Right hindlimb (tissue), 1 donor: ENCODE results near the gene RAB2B.
A peak's percentile ranks its signal among the peaks of the same experiment; 100 is the strongest.

Experiments
- DNase-seq: peaks from one replicate; pipeline ENCODE4 v3.0.0-alpha.2; 2018

RAB2B gene

DNA sequence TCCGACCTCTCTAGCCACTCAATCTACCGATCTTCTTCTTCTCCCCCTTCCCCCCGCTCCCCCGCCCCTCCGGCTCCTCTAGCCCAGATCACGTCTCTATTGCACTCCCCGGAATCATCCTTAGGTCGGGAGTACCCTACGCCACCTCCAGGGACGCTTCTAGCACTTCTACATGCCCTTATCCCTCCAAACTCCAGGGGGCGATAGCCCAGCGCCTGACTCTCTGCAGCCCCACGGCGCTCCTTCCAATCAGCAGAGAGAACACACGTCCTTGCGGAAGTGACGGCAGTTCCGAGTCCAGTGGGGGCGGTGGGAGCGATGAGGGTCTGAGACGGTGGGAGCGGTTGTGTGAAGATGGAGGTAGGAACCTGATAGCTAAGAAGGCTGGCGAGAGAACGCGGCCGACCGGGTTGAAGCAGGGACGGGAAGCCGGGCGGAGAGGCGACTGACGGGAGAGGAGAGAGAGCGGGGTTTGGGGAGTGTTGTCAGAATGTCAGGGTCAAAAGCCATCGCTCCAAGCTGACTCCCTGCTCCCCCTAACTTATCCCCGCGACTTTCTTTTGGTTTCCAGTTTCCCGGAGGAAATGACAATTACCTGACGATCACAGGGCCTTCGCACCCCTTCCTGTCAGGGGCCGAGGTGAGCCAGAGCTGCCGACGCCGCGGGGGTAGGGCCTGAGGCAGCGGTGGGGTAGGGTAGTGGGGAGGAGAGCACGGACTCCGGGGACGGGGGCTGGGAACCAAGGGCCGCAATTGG lies at the start of gene RAB2B, which contains the start of gene TOX4:
TSS of gene RAB2B (minus strand) at position 35 of the 757 bp plus-strand sequence. CDS start 87 bp downstream, outside the sequence.
TSS of gene TOX4 (plus strand) at position 271 of the 757 bp plus-strand sequence. CDS start at position 355, 84 bp downstream.
- DNase-seq: peak; percentile 99

GRCh38 chr14:21525962-21526671 lies 49.4 kb upstream of the RAB2B start, which contains the start of gene SALL2:
Gene SALL2 (minus strand): TSS chr14:21526346. CDS start chr14:21526127, 219 bp downstream.
- peak; percentile 92 for DNase-seq

DNA sequence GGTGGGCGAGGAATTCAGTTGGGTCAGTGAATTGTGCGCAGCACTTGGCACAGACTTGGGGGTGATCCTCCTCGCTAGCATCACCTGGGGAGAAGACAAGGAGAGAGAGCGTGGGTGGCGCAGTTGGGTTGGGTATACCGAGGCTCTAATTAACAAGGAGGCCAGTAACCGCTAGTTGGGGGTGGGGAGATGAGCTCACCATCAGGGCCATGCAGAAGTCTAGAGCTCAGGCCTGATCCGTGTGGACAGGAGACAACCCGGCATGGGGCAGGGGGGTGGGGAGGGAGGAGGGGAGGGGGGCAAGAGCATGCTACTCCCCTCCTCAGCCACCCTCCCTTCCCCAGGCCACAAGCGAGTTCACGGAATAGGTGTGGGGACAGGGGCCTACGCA lies 48.8 kb upstream of the RAB2B start:
- peak; percentile 47 for DNase-seq

DNA sequence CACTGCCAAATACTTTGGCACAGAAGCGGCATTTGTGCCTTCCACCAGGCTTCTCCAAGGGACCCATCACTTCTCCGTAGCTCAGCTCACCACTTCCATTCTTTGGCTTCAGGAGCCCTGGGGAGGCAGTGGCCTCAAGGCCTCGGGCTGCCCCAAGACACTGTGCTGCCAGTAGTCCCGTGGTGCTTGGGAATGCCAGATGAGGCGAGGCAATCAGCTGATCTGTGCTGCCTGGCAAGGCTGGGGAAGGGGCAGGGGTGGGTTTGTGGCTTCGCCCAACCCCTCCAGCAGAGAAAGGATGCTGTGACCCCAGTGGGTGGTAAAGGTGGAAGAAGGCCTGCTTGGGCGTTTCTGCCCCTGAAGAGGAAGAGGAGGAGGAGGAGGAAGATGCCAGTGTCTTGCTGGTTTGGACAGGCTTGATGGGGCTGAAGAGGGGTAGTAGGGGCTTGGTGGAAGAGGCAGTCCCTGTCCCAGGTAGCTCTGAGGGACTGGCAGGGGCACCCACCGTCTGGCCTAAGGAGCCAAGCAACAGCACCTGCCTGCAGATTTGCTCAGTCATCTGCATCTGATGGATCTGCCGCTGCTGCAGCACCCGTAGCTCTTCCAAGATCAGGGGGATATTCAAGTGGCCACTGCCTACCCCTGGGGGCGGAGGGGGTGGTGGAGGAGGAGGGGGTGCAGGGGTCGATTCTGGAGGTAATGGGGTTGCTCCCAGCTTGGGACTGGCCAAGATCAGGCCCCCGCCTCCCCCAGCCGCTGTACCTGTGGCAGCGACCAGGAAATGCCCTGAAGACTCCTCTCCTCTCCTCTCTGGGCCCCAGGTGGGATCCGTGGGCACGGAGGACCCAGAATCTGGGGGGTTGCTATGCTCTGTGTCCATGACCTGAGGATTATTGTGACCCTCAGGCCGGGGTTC lies 48.1 kb upstream of the RAB2B start:
- DNase-seq: no peak

DNA sequence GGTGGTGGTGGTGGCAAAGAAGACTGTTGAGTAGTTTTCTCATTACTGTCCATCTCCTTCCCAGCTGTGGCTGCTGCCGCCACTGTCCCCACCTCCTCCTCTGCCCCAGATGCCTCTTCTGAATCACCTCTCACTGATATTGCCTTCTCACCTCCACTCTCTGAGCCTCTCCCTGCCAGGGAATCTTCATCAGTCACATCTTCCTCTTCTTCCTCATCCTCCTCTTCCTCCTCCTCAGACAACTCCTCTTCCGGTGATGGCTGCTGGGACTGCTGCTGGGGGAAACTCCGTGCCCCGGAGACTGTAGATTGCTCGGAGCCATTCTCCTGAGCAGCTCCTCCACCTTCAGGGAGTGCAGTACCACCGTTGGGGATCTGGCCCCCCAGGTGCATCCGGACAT lies 46.4 kb upstream of the RAB2B start:
- no peak for DNase-seq

DNA sequence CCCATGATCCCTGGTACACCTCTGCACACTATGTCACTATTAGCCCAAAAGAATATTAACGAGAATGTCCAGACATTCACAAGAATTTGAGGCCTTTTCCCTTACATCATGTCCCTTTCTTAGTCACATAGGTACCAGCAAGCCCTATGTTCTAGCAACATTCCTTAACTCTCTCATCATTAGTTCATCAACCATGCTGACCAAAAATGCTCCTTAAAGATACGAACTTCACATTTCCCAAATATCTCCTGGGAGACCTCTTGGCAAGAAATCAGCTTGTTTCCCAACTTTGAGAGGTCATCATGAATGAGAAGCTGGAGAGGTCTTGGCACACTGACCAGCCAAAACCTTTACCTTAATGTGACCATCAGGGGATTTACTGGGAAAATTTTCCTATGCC lies 44.7 kb upstream of the RAB2B start:
- no peak for DNase-seq

GRCh38 chr14:21520767-21521166 lies 44.0 kb upstream of the RAB2B start:
- DNase-seq: no peak

DNA sequence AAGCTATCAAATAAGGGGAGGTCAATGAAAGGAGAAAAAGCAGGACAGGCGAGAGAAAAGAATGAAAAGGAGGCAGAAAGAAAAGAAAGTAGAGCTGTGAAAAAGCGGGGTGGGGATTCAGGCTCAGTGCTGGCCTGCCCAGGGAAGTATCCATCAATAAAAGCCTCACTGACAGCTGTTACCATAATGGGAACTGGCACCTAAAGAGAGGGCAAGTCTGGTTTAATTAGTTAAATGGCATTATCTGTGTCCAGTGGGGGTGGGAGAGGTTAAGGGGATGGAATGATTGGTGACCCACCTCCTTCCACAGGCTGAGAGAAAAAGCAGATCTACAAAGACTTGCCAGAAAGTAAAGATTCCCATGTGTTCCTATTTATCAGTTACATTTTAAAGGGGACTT lies 42.0 kb upstream of the RAB2B start:
- DNase-seq: no peak

GRCh38 chr14:21514341-21514740 lies 37.6 kb upstream of the RAB2B start:
- DNase-seq: no peak

GRCh38 chr14:21510735-21511657 lies 34.2 kb upstream of the RAB2B start, which contains the start of gene METTL3:
Gene METTL3 (minus strand): TSS chr14:21511340. CDS start chr14:21511223, 117 bp downstream.
- DNase-seq: peak; percentile 99

DNA sequence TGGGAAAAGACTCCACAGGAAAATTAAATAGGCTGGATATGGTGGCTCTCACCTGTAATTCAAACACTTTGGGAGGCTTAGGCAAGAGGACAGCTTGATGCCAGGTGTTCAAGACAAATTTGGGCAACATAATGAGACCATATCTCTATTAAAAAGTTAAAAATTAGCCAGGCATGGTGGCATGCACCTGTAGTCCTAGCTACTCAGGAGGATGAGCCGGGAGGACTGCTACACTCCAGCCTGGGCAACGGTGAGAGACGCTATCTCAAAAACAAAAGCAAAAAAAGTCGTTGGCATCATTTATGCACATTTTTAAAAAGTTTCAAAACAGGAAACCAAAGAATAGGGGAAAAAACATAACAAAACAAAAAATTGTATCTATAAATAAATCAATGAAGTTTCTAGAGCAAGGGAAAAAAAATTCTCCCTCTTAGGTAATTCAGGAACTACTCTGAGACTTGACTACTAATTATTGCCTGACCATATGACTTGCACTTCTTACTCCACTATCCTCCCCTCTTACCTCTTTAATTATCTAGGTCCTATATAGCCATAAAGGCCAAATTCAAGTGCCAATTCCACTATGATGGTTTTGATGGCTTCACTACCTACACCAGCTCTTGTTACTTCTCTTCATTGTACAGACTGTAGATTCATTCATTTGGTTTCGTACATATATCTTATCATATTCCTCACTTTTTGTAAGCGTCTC lies 32.8 kb upstream of the RAB2B start:
- no peak for DNase-seq

- no peak for DNase-seq
These were observed 29.8 kb upstream of the RAB2B start for GRCh38 chr14:21506557-21506956.

GRCh38 chr14:21505012-21505553 lies 28.3 kb upstream of the RAB2B start:
- DNase-seq: no peak

- no peak for DNase-seq
These were observed 26.6 kb upstream of the RAB2B start for GRCh38 chr14:21503376-21503775.

- no peak for DNase-seq
These were observed 24.8 kb upstream of the RAB2B start for GRCh38 chr14:21501568-21501967.

DNA sequence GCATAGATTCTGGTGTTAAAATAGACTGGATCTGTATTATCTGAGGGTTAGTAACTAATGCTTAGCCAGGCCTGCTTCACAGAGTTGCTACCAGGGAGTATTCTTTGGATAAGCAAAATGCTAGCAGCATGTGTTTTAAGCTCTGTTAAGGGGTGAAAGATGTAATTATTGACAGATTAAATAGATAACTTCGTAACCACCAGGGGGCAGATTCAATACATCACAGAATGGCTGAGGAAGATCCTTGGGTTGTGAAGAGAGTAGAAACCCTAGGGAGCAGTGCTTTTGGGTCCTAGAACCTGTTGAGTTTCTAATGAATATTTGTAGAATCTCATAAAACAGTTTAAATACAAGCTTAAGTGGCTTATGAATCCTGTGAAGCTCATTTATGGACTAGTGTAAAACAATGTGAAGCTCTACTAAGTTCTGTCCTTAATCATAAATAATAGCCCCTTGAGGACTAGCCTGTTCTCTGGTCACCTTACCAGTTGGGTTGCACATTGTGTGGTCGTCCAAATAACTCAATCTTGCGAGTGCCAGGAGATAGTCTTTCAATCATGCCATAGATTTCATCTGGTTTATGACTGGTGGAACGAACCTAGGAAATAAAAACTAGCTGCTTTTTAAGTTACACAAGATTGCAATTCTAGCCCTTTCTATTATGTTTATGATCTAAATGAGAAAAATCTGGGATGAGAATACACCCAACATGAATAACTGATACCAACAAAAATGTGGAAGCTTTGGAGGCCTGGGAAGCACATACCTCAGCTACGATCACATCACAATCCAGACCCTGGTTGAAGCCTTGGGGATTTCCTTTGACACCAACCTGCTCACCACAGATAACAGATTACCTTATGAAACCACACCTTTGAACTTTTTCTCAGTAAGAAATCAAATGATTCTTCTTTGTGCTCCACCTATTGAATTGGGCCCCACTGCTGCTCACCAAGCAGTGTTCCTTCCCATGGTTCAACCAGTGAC lies 22.1 kb upstream of the RAB2B start:
- DNase-seq: no peak

DNA sequence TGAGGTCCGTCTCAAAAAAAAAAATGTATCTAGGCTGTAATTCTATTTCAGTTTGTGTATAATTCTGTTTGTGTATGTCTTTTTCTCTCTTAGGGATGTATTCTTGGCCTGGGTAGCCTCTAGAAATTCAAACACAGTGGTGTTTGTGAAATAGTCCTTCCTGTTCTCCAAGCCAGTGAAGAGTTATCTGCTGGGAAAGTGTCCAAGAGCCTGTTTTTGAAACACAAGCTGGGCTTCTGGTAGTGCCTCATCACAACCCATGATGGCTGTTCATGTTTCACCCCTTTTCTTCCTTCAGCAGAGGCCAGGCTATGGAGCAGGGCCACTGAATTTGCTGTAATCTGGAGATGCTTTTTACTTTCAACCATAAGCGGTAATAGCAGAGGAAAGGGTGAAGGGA lies 19.7 kb upstream of the RAB2B start:
- DNase-seq: no peak

DNA sequence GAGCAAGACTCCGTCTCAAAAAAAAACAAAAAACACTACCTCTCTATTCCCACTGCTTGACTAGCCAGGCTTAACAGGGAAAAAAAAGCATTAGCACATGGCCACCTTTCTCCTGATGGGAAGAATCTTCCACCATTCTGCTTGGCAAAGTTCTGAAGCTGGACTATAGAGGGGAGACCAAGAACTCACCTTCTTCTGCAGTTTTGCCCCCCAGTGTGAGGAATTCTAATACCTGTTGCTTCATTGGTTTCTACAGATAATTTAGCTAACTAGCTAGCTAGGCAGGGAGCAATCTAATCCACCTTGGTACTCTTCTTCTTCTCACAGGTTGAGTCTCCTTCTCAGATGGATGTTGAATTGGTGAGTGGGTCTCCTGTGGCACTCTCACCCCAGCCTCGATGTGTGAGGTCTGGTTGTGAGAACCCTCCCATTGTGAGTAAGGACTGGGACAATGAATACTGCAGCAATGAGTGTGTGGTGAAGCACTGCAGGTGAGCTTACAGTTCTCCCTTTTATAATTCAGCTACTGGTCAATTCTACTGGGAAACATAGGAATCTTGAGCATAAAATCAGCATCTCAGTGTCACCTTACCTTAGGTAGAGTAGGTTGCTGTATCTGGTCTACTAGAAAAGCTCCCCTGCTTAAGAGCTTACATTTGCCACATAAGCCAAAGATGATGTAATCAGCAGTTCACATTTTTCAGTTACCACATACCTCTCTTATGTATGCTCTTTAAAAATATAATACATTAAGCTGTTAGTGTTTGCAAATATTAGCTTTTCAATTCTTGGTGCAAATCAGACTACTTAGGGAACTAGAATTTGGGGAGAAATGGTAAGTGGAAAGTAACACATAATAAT lies 18.4 kb upstream of the RAB2B start:
- no peak for DNase-seq
